ENCODE measurements around the gene AGMAT. TPM values are rescaled to one million over a fixed set of nuclear protein-coding genes. Genes with fewer than 3 reads are reported as not detected.
A peak's percentile ranks its signal among the peaks of the same experiment; 100 is the strongest.

Gene AGMAT
- total and polyA plus RNA-seq, 2 of the 13 experiments (the other 11 are each of a cell fraction or from before 2014, with no cell fraction given), result 59.1 to 174 TPM

DNA sequence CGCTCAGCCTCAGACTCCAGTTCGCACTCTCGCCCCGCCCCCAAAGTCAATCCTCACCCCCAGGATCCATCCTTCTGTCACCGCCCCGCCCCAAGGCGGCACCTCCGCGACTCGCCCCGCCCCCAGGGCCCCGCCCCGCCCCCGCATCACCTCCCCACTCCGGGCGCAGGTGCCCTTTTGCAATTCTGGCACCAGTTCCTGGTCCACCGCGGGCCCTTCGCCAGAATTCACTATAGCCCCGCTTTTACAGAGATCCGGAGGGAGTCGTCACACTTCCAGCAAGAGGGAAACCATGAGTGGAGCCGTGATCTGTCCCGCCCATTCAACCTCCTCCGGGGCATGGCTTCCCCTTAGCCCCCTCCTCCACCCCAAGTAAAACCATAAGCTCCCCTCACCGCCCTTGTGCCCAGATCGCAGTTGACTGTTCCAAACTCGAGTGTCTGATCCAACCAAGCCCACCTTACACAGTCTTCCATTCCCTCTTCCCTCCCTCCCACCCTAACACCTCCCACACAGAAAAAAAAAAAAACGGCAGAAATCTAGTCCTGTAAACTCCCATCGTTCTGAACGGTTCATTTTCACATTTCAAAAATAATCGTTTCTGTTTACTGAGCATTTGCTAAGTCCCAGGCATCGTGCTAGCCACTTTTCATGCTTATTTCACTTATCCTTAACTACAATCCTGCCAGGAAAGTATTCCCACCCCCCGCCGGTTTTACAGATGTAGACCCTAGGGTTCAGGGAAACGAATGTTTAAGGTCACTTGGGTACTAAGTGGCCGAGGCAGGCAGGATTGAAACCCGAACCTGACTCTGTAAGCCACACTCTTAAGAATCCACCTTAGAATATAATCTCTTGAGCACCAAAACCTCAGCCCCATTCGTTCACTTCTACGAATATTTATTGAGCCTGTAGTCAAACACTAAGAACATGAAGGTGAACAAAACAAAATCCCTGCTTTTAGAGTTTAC is 59.5 kb downstream of the AGMAT start:
- ChIA-PET CTCF (ENCODE audit: low intra/inter-chr PET ratio, low total read pairs) (no interaction called here), POLR2A (interaction anchor here (2.2 kb wide), 1 partner anchor 59 kb away, joined by 10 read pairs; the partner anchor contains the start of gene AGMAT)
- ATAC-seq (peak; percentile 13), FAIRE-seq (no peak), DNase-seq (ENCODE audit: low spot score) (peak; percentile 93)
- intact Hi-C loops (cut with micrococcal nuclease; ENCODE audit: unreplicated experiment), result loop anchor here (10.0 kb wide), 1 partner anchor 79 kb away; no protein-coding TSS in a partner anchor
- Histone ChIP-seq H3K79me2 (ENCODE audit: insufficient read depth, low read length) (peaks cover 21% of the 10 kb centered on the region), H3K4me3 (replicated peaks in 1 of 3; ENCODE audit: insufficient read depth in 1 of 3, low read depth in 2 of 3, low read length in 3 of 3) (peak overlapping the region; percentile 69 to 83 (median 74)), H3K9me3 (ENCODE audit: low read length) (no peaks in the 10 kb centered on the region), H4K20me1 (ENCODE audit: insufficient read depth, low read length) (peaks cover 4% of the 10 kb centered on the region; the same call in 1 of the 2 replicates), H3K27ac (ENCODE audit: extremely low read length, insufficient read depth, low read length) (peak overlapping the region; percentile 40), H3K36me3 (replicated peaks in 1 of 2; ENCODE audit: control insufficient read depth in 1 of 2, insufficient read depth in 2 of 2, low read length in 2 of 2) (0 out of 5 replicates have a peak, but pooled peaks cover 0 to 2% of the 10 kb centered on the region in 2 experiments), H3K4me1 (ENCODE audit: insufficient read depth, low read length) (peaks cover 36% of the 10 kb centered on the region), H3K4me2 (ENCODE audit: low read depth, low read length) (peak overlapping the region; percentile 96), H2AFZ (ENCODE audit: low read length) (peak overlapping the region; percentile 44), H3K27me3 (ENCODE audit: control insufficient read depth in 1 of 2, insufficient read depth in 2 of 2, low read length in 2 of 2) (no peaks in the 10 kb centered on the region; a peak in 1 of 5 replicates), H3K9ac (ENCODE audit: insufficient read depth, low read depth, low read length) (peak overlapping the region; percentile 66)
- no peak for TF ChIP-seq ZNF530 (CRISPR knock-in tag; IDR thresholded peaks at IDR 0.05; ENCODE audit: low read depth)
- TF ChIP-seq PCBP2 (optimal IDR thresholded peaks at IDR 0.05; ENCODE audit: low read depth, low read length, poor library complexity, severe bottlenecking), result peak; percentile 61
- TF ChIP-seq MXI1 (IDR thresholded peaks at IDR 0.05; ENCODE audit: borderline replicate concordance, low read depth, low read length), result peak; percentile 20; the same call in 1 of the 3 replicates
- TF ChIP-seq ASH2L (IDR thresholded peaks at IDR 0.05; ENCODE audit: insufficient read length, low read depth, low read length), result peak; percentile 27
- no peak for TF ChIP-seq PATZ1 (CRISPR knock-in tag; IDR thresholded peaks at IDR 0.05)
- 0 out of 2 replicates have a peak, but pooled peaks have one; percentile 21 for TF ChIP-seq ZNF362 (CRISPR knock-in tag; IDR thresholded peaks at IDR 0.05; ENCODE audit: borderline replicate concordance)
- 0 out of 2 replicates have a peak, but pooled peaks have one; percentile 29 for TF ChIP-seq ZNF747 (CRISPR knock-in tag; IDR thresholded peaks at IDR 0.05; ENCODE audit: borderline replicate concordance)
- in situ Hi-C loops (cut with HindIII; ENCODE audit: extremely low pct_ligation_motif_present, low pct_unique_long_range_greater_than_20kb), result no loop called here
- WGBS (ENCODE audit: low lambda C conversion rate), result 1% methylated on average over 33 of the region's 40 CpGs
- BruUV-seq (replicated peaks), result no TSS peak
